SK-N-MC (cell line): ENCODE measurements around the gene CPVL.

Experiments
- EZH2 ChIP-seq: fragments of 200-600 bp; sonication (generic); IDR thresholded peaks from one replicate; pipeline ENCODE4 v1.6.1; 2017; ENCODE audit warnings: antibody characterized with exemption
- POLR2AphosphoS5 ChIP-seq: IDR thresholded peaks from 2 replicates; pipeline ENCODE4 v1.6.1; 2012; ENCODE audit warnings: mild to moderate bottlenecking, low read depth, low read length, borderline replicate concordance

GRCh38 chr7:29042824-29043231 is 103.5 kb downstream of the CPVL start:
- TF ChIP-seq POLR2AphosphoS5 = no peak
- no peak for TF ChIP-seq EZH2
